GM12878 (cell line): ENCODE data around the gene ABCB4. TPM values are rescaled to one million over a fixed set of nuclear protein-coding genes. Genes with fewer than 3 reads are reported as not detected.

Experiments
- ATAC-seq: fragments of 200-7000 bp; cut with Tn5 transposase; 3 replicates; pipeline ENCODE4 v1.9.1; 2020; ENCODE audit warnings: mild to moderate bottlenecking, moderate library complexity
- BruUV-seq: library from RNA; stranded (reverse); fragments of 400-500 nt; replicated peaks from 2 replicates; lab custom pipeline; 2021; lab: Mats Ljungman, UMichigan
- CTCF ChIA-PET: fragments of 300-600 bp; sonication (Branson Sonifier 250); formaldehyde crosslinking; extraction: SDS; loops from one replicate; lab custom pipeline; 2021; ENCODE audit warnings: inconsistent platforms; lab: Yijun Ruan, JAX
- POLR2A ChIA-PET: fragments of 350-600 bp; formaldehyde crosslinking; extraction: SDS; loops from one replicate; lab custom pipeline; 2021; ENCODE audit warnings: inconsistent platforms; lab: Charles Lee
- RAD21 ChIA-PET: fragments of 300-600 bp; sonication (Branson Sonifier 250); formaldehyde crosslinking; loops from one replicate; lab custom pipeline; 2023; ENCODE audit warnings: antibody characterized with exemption; ENCODE audit not compliant: unreplicated experiment; lab: Charles Lee
- SMC1A ChIA-PET: fragments of 300-600 bp; sonication (Branson Sonifier 250); formaldehyde crosslinking; loops from one replicate; lab custom pipeline; 2023; ENCODE audit not compliant: unreplicated experiment, uncharacterized antibody; lab: Charles Lee
- DNase-seq: peaks from one replicate; pipeline ENCODE4 v3.0.0-alpha.2; 2011; ENCODE audit warnings: low read depth, low spot score
- FAIRE-seq: peaks from 3 replicates; lab custom pipeline; 2011; peaks lifted over from hg19 to GRCh38; lab: Jason Lieb, UNC
- H2AFZ ChIP-seq: 2 replicates; pipeline ENCODE4 v1.6.0; 2011; ENCODE audit warnings: low read depth, low read length, control low read depth; ENCODE audit not compliant: control insufficient read depth
- H3K27ac ChIP-seq: 2 replicates; pipeline ENCODE4 v1.5.1; 2011; ENCODE audit warnings: control low read depth; ENCODE audit not compliant: control insufficient read depth, insufficient read depth
- H3K27me3 ChIP-seq, 2 experiments: replicated peaks in 1 of 2; 2 replicates each; pipeline versions ENCODE4 v1.6.0 to v1.6.1; 2011; ENCODE audit warnings: low read length in 1 of 2; ENCODE audit not compliant: control insufficient read depth in 2 of 2, insufficient read depth in 2 of 2
- H3K36me3 ChIP-seq, 2 experiments: 2 replicates each; pipeline ENCODE4 v1.5.1; 2011; ENCODE audit warnings: low read length in 1 of 2; ENCODE audit not compliant: control insufficient read depth in 2 of 2, insufficient read depth in 2 of 2
- H3K4me1 ChIP-seq: 2 replicates; pipeline ENCODE4 v1.6.1; 2011; ENCODE audit warnings: mild to moderate bottlenecking, low read length, moderate library complexity, mixed read lengths; ENCODE audit not compliant: control insufficient read depth, insufficient read depth
- H3K4me2 ChIP-seq: 2 replicates; pipeline ENCODE4 v1.6.0; 2011; ENCODE audit warnings: control low read depth; ENCODE audit not compliant: control insufficient read depth, insufficient read depth
- H3K4me3 ChIP-seq: fragments of 200-600 bp; sonication (generic); 2 replicates; pipeline ENCODE4 v1.5.1; 2016
- H3K79me2 ChIP-seq: 2 replicates; pipeline ENCODE4 v1.6.0; 2011; ENCODE audit warnings: low read length; ENCODE audit not compliant: control insufficient read depth, insufficient read depth
- H3K9ac ChIP-seq: 2 replicates; pipeline ENCODE4 v1.8.0; 2011; ENCODE audit warnings: low read length, control low read depth, mixed read lengths; ENCODE audit not compliant: control insufficient read depth, insufficient read depth
- H3K9me3 ChIP-seq: replicated peaks from 3 replicates; pipeline ENCODE4 v1.5.1; 2011; ENCODE audit warnings: mild to moderate bottlenecking, low read length; ENCODE audit not compliant: control insufficient read depth, insufficient read depth
- H4K20me1 ChIP-seq: 2 replicates; pipeline ENCODE4 v1.6.0; 2011; ENCODE audit not compliant: control insufficient read depth, insufficient read depth
- BACH1 ChIP-seq: fragments of 450-650 bp; IDR thresholded peaks from 2 replicates; pipeline ENCODE4 v1.6.1; 2017; ENCODE audit warnings: mild to moderate bottlenecking, borderline replicate concordance
- E2F4 ChIP-seq: IDR thresholded peaks from 2 replicates; pipeline ENCODE4 v1.6.1; 2012; ENCODE audit warnings: low read depth, low read length, improper control_type of control experiment
- EZH2 ChIP-seq: IDR thresholded peaks from 2 replicates; pipeline ENCODE4 v1.6.1; 2012; ENCODE audit warnings: low read depth, mild to moderate bottlenecking, control low read depth, inconsistent platforms, low read length, borderline replicate concordance; ENCODE audit not compliant: control insufficient read depth
- KAT2A ChIP-seq: conservative IDR thresholded peaks from 2 replicates; pipeline ENCODE4 v1.6.1; 2011; ENCODE audit warnings: low read depth, low read length; ENCODE audit not compliant: control insufficient read depth
- NFYA ChIP-seq: IDR thresholded peaks from 2 replicates; pipeline ENCODE4 v1.6.1; 2011; ENCODE audit warnings: low read depth, mild to moderate bottlenecking, low read length, improper control_type of control experiment, borderline replicate concordance
- PAX5 ChIP-seq: IDR thresholded peaks from 2 replicates; pipeline ENCODE4 v1.6.1; 2011; ENCODE audit warnings: low read depth, low read length, borderline replicate concordance
- POLR2AphosphoS2 ChIP-seq: IDR thresholded peaks from 2 replicates; pipeline ENCODE4 v1.6.1; 2011; ENCODE audit warnings: low read depth, mild to moderate bottlenecking, low read length, improper control_type of control experiment, moderate library complexity
- SUZ12 ChIP-seq: fragments of 200-600 bp; sonication (generic); IDR thresholded peaks from one replicate; pipeline ENCODE4 v1.6.1; 2018; ENCODE audit warnings: antibody characterized with exemption, mild to moderate bottlenecking; ENCODE audit not compliant: unreplicated experiment
- ZBED1 ChIP-seq: IDR thresholded peaks from 2 replicates; pipeline ENCODE4 v1.6.1; 2016; ENCODE audit warnings: borderline replicate concordance
- ZBTB33 ChIP-seq: fragments of 450-650 bp; IDR thresholded peaks from 2 replicates; pipeline ENCODE4 v1.6.1; 2017; ENCODE audit warnings: mild to moderate bottlenecking
- ZNF592 ChIP-seq: fragments of 450-650 bp; IDR thresholded peaks from 2 replicates; pipeline ENCODE4 v1.6.1; 2017; ENCODE audit warnings: mild to moderate bottlenecking, moderate library complexity
- ZNF687 ChIP-seq: fragments of 450-650 bp; IDR thresholded peaks from 2 replicates; pipeline ENCODE4 v1.6.1; 2017; ENCODE audit warnings: mild to moderate bottlenecking, moderate library complexity
- WGBS: methylation state at CpG from one replicate; pipeline ENCODE4 v1.1.6; 2016; ENCODE audit warnings: low lambda C conversion rate; ENCODE audit not compliant: insufficient replicate concordance, insufficient coverage; ENCODE audit errors: missing lambda C conversion rate; 5-methylcytosine and 5-hydroxymethylcytosine counted together
- in situ Hi-C: fragments of 300-500 bp; cut with MboI; formaldehyde crosslinking; loops from 9 replicates; pipeline ENCODE4 v1.14.3; 2018; ENCODE audit warnings: mixed read lengths
- intact Hi-C: fragments of 100-400 bp; cut with micrococcal nuclease; formaldehyde crosslinking; loops from one replicate; pipeline ENCODE4 v1.14.2; 2022; ENCODE audit not compliant: unreplicated experiment
- polyA plus RNA-seq, 11 experiments: library from polyadenylated mRNA; depleted of rRNA in 4 of 11; unstranded in 6 of 11; stranded (reverse) in 5 of 11; fragments of >200 nt; fragmentation: Nextera tagmentation in 4 of 11; fragmentation: Illumina TruSeq in 1 of 11; extraction: Ambion mirVana in 4 of 11; extraction: Trizol in 1 of 11; gene quantifications; 1 replicate in 1 of 11; 2 replicates in 10 of 11; pipeline versions ENCODE4 v1.2.1 to v1.2.3, GENCODE V29; 2011 to 2016; ENCODE audit warnings: inconsistent platforms in 2 of 11, missing spikeins in 2 of 11, low read depth in 1 of 11
- total RNA-seq, 4 experiments: library from RNA; depleted of rRNA in 3 of 4; stranded (reverse); fragments of >200 nt in 3 of 4; fragmentation: Illumina TruSeq in 1 of 4; extraction: Trizol in 1 of 4; gene quantifications; 2 replicates each; pipeline versions ENCODE4 v1.2.1 to v1.2.3, GENCODE V29; 2013 to 2021

Gene ABCB4
- total and polyA plus RNA-seq, 10 of the 15 experiments (the other 5 are each of a cell fraction or from before 2014, with no cell fraction given) = 1.9 to 8.3 (median 4.4) TPM

GRCh38 chr7:87447116-87447635, 28.3 kb downstream of the ABCB4 start:
- no peak overlapping the region for H3K4me3 ChIP-seq
- no peaks in the 10 kb centered on the region for H3K79me2 ChIP-seq
- H2AFZ ChIP-seq = no peak overlapping the region
- ChIA-PET CTCF (interaction anchor here (1.8 kb wide), 1 partner anchor 59 kb away, joined by 5 read pairs; no protein-coding TSS in a partner anchor), SMC1A (interaction anchor here (1.1 to 2.8 kb wide), 5 partner anchors 11 to 117 kb away, joined by 3 to 10 read pairs (median 5); no protein-coding TSS in a partner anchor), RAD21 (interaction anchor here (0.7 to 1.6 kb wide), 2 partner anchors 28 to 130 kb away, joined by 3 read pairs; no protein-coding TSS in a partner anchor)
- no peaks in the 10 kb centered on the region for H3K9me3 ChIP-seq
- DNase-seq = no peak
- H3K27ac ChIP-seq = no peak overlapping the region
- H3K9ac ChIP-seq = no peak overlapping the region
- no peaks in the 10 kb centered on the region for H3K36me3 ChIP-seq
- ATAC-seq = no peak
- no peaks in the 10 kb centered on the region for H3K27me3 ChIP-seq
- in situ Hi-C loops = no loop called here
- no peak for TF ChIP-seq ZNF592
- TF ChIP-seq ZBED1 = no peak
- no peak for TF ChIP-seq POLR2AphosphoS2
- TF ChIP-seq PAX5 = no peak
- TF ChIP-seq EZH2 = no peak
- no peak for TF ChIP-seq KAT2A
- no peak for TF ChIP-seq ZBTB33
- no peak for TF ChIP-seq E2F4
- no peak for TF ChIP-seq SUZ12
- TF ChIP-seq ZNF687 = no peak
- TF ChIP-seq NFYA = no peak
- TF ChIP-seq BACH1 = no peak
- TF ChIP-seq, all 136 proteins: peak for 0
- no peaks in the 10 kb centered on the region for H4K20me1 ChIP-seq
- POLR2A ChIA-PET = no interaction called here
- BruUV-seq = no TSS peak
- no peak for FAIRE-seq
- H3K4me1 ChIP-seq = peaks cover 4% of the 10 kb centered on the region; the same call in 1 of the 2 replicates
- intact Hi-C loops = no loop called here
- WGBS = 87% methylated on average over 4 of the region's 4 CpGs
- H3K4me2 ChIP-seq = no peak overlapping the region
